Measurements from ENCODE around the gene INTS6L. TPM values are rescaled to one million over a fixed set of nuclear protein-coding genes. Genes with fewer than 3 reads are reported as not detected.
A peak's percentile ranks its signal among the peaks of the same experiment; 100 is the strongest.

INTS6L gene
- total RNA-seq, 2 donors from 2014 or later: 9.9 to 12.2 TPM

GRCh38 chrX:135484641-135485289 lies 35.7 kb upstream of the INTS6L start:
- no peaks in the 10 kb centered on the region for H3K36me3 ChIP-seq
- H3K27ac ChIP-seq: no peak overlapping the region
- H3K4me1 ChIP-seq: no peaks in the 10 kb centered on the region
- TF ChIP-seq, protein P1, sequence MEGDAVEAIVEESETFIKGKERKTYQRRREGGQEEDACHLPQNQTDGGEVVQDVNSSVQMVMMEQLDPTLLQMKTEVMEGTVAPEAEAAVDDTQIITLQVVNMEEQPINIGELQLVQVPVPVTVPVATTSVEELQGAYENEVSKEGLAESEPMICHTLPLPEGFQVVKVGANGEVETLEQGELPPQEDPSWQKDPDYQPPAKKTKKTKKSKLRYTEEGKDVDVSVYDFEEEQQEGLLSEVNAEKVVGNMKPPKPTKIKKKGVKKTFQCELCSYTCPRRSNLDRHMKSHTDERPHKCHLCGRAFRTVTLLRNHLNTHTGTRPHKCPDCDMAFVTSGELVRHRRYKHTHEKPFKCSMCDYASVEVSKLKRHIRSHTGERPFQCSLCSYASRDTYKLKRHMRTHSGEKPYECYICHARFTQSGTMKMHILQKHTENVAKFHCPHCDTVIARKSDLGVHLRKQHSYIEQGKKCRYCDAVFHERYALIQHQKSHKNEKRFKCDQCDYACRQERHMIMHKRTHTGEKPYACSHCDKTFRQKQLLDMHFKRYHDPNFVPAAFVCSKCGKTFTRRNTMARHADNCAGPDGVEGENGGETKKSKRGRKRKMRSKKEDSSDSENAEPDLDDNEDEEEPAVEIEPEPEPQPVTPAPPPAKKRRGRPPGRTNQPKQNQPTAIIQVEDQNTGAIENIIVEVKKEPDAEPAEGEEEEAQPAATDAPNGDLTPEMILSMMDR (IDR thresholded peaks at IDR 0.05): peak in 1 of 2 donors; percentile 70
- H3K4me3 ChIP-seq: no peak overlapping the region
- no peak for DNase-seq (ENCODE audit: low spot score)
- H3K27me3 ChIP-seq: no peaks in the 10 kb centered on the region
- H3K9me3 ChIP-seq: no peaks in the 10 kb centered on the region

DNA sequence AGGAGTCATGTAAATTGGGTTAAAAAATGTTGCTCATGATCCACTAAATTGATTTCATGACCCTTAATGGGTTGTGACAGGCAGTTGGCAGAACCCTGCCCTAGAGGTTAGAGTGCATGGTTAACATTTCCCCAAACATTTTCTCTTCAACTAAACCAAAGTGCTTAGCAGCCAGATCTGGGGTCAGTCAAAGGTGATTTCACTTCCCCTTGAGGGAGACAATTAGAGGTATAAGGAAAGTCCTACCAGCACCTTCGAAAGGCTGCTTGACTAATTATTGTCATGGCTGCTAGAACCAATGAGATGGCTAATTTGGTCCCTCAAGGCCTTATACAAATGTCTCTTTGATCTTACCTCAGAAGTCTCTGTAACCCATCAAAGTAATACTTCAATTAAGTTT lies 30.9 kb upstream of the INTS6L start:
- TF ChIP-seq, protein P1 (IDR thresholded peaks at IDR 0.05): no peak

DNA sequence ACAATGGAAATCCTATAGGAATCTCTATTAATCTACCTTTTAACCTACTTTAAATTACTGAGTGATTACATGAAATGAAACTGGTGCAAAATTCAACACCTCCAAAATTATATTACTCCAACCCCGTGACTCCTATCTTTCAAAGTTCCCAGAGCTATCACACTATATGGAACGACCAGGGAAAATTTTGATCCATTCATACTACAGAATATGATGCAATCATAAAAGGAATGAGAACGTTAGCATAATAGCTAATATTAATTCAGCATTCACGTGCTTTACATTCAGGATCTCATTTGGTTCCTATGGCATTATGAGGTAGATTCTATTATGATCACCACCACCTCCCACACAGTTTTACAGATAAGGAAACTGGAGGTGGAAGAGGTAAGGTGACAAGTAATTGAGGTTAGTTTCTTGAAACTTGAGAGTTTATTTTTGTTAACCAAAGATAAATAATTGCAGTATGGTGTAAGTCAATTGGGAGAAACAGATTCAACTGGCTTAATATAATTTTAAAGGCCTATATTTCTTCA lies 29.4 kb upstream of the INTS6L start:
- TF ChIP-seq, protein P1 (IDR thresholded peaks at IDR 0.05): no peak
- no peaks in the 10 kb centered on the region for H3K9me3 ChIP-seq

More for the DNA sequence above, 30.9 kb upstream of the INTS6L start:
- no peak overlapping the region for H3K4me3 ChIP-seq
- no peaks in the 10 kb centered on the region for H3K27me3 ChIP-seq
- no peaks in the 10 kb centered on the region for H3K9me3 ChIP-seq
- no peaks in the 10 kb centered on the region for H3K4me1 ChIP-seq
- H3K36me3 ChIP-seq: no peaks in the 10 kb centered on the region
- no peak for DNase-seq (ENCODE audit: low spot score)
- no peak overlapping the region for H3K27ac ChIP-seq

DNA sequence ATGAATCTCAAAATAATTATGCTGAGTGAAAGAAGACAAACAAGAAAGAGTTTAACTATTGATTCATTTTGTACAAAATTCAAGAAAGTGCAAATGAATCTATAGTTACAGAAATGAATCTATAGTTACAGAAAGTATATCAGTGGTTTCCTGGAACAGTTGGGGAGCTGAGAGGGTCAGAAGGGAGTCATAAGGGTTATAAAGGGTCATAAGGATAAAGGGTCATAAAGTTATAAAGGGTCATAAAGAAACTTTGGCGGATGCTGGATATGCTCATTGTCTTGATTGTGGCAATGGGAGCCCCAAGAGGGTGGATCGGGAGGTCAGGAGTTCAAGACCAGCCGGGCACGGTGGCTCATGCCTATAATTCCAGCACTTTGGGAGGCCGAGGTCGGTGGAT lies 26.0 kb upstream of the INTS6L start:
- Histone ChIP-seq H3K9me3 (no peaks in the 10 kb centered on the region), H3K4me3 (no peak overlapping the region), H3K36me3 (no peaks in the 10 kb centered on the region), H3K27me3 (no peaks in the 10 kb centered on the region), H3K4me1 (no peaks in the 10 kb centered on the region), H3K27ac (no peak overlapping the region)
- no peak for DNase-seq (ENCODE audit: low spot score)
- TF ChIP-seq, protein P1 (IDR thresholded peaks at IDR 0.05): no peak

More for the DNA sequence above, 29.4 kb upstream of the INTS6L start:
- no peak for DNase-seq (ENCODE audit: low spot score)
- Histone ChIP-seq H3K27me3 (no peaks in the 10 kb centered on the region), H3K4me3 (no peak overlapping the region), H3K27ac (no peak overlapping the region), H3K4me1 (no peaks in the 10 kb centered on the region), H3K36me3 (no peaks in the 10 kb centered on the region)

GRCh38 chrX:135497736-135498135 lies 22.7 kb upstream of the INTS6L start:
- H3K36me3 ChIP-seq: no peaks in the 10 kb centered on the region
- no peaks in the 10 kb centered on the region for H3K9me3 ChIP-seq
- H3K4me1 ChIP-seq: no peaks in the 10 kb centered on the region
- no peak for DNase-seq (ENCODE audit: low spot score)
- H3K4me3 ChIP-seq: no peak overlapping the region
- TF ChIP-seq, protein P1 (IDR thresholded peaks at IDR 0.05): no peak
- H3K27ac ChIP-seq: no peak overlapping the region
- H3K27me3 ChIP-seq: no peaks in the 10 kb centered on the region

DNA sequence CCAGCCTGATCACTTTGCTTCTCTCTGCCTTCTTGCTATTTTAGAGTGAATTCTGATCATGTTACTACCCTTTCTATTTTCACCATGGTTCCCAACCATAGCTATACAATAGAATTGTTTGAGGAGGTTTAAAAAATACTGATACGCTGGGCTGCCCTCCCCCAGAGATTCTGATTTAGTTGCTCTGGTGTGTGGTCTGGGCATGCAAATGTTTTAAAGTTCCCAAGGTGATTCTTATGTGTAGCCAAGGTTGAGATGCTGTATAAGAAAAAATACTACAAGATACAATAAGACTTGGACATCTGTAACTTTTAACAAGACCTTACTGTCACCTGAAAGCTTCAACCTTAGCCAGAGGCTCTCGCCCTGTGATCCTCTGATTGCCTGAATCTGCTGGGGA lies 22.2 kb upstream of the INTS6L start:
- H3K9me3 ChIP-seq: no peaks in the 10 kb centered on the region
- no peaks in the 10 kb centered on the region for H3K36me3 ChIP-seq
- H3K4me1 ChIP-seq: no peaks in the 10 kb centered on the region
- no peaks in the 10 kb centered on the region for H3K27me3 ChIP-seq
- H3K27ac ChIP-seq: no peak overlapping the region
- no peak for DNase-seq (ENCODE audit: low spot score)
- H3K4me3 ChIP-seq: no peak overlapping the region
- TF ChIP-seq, protein P1 (IDR thresholded peaks at IDR 0.05): no peak
